A673 (cell line): ENCODE results near the gene NUP43. TPM values are rescaled to one million over a fixed set of nuclear protein-coding genes. Genes with fewer than 3 reads are reported as not detected.
"Not testable (repeated sequence)": the region's sequence is repeated elsewhere in the genome, so short reads cannot be mapped to it uniquely, and the experiment has no call there.

ENCODE experiments used
- BruUV-seq: library from RNA; stranded (reverse); fragments of 400-500 nt; replicated peaks from 2 replicates; lab custom pipeline; 2021; lab: Mats Ljungman, UMichigan
- CTCF ChIA-PET: fragments of 300-600 bp; sonication (Branson Sonifier 250); formaldehyde crosslinking; loops from one replicate; lab custom pipeline; 2022; ENCODE audit warnings: antibody characterized with exemption; lab: Charles Lee
- POLR2A ChIA-PET: fragments of 300-600 bp; sonication (Branson Sonifier 250); formaldehyde crosslinking; loops from one replicate; lab custom pipeline; 2022; ENCODE audit warnings: antibody characterized with exemption; ENCODE audit not compliant: low non-redundant PET; lab: Charles Lee
- DNase-seq: peaks from one replicate; pipeline ENCODE4 v3.0.0-alpha.2; 2015; ENCODE audit warnings: low spot score
- H3K27ac ChIP-seq: fragments of 200-600 bp; sonication (generic); 2 replicates; pipeline ENCODE4 v1.5.1; 2016; ENCODE audit warnings: mixed run types, low read depth, mild to moderate bottlenecking, mixed read lengths, antibody characterized with exemption, low read length; ENCODE audit not compliant: poor library complexity, severe bottlenecking
- H3K27me3 ChIP-seq: fragments of 200-600 bp; sonication (generic); replicated peaks from 2 replicates; pipeline ENCODE4 v1.6.1; 2017; ENCODE audit warnings: mixed run types, low read depth, mild to moderate bottlenecking, mixed read lengths, antibody characterized with exemption, low read length; ENCODE audit not compliant: insufficient read depth, poor library complexity
- H3K36me3 ChIP-seq: fragments of 200-600 bp; sonication (generic); 2 replicates; pipeline ENCODE4 v1.6.1; 2016; ENCODE audit warnings: mixed run types, mild to moderate bottlenecking, mixed read lengths, antibody characterized with exemption, low read length; ENCODE audit not compliant: insufficient read depth, poor library complexity, severe bottlenecking
- H3K4me1 ChIP-seq: fragments of 200-600 bp; sonication (generic); 2 replicates; pipeline ENCODE4 v1.6.1; 2017; ENCODE audit warnings: mixed run types, mild to moderate bottlenecking, mixed read lengths, antibody characterized with exemption, low read length; ENCODE audit not compliant: insufficient read depth, poor library complexity, severe bottlenecking
- H3K4me3 ChIP-seq: fragments of 200-600 bp; sonication (generic); 2 replicates; pipeline ENCODE4 v1.5.1; 2016; ENCODE audit warnings: low read depth, mixed run types, mild to moderate bottlenecking, mixed read lengths, low read length; ENCODE audit not compliant: poor library complexity, severe bottlenecking
- H3K9me3 ChIP-seq: fragments of 200-600 bp; sonication (generic); 2 replicates; pipeline ENCODE4 v1.6.1; 2016; ENCODE audit warnings: mixed run types, low read depth, mild to moderate bottlenecking, mixed read lengths, antibody characterized with exemption, low read length; ENCODE audit not compliant: poor library complexity, severe bottlenecking
- CTCF ChIP-seq: fragments of 300-800, 200-600 bp; sonication (generic); conservative IDR thresholded peaks from 2 replicates; pipeline ENCODE4 v1.5.1; 2017; ENCODE audit warnings: low read depth, mild to moderate bottlenecking, antibody characterized with exemption, low read length, moderate library complexity, mixed read lengths
- EZH2 ChIP-seq: fragments of 200-600 bp; sonication (generic); IDR thresholded peaks from 2 replicates; pipeline ENCODE4 v1.6.1; 2017; ENCODE audit warnings: borderline replicate concordance, low read depth, mild to moderate bottlenecking, mixed read lengths, antibody characterized with exemption, low read length; ENCODE audit not compliant: poor library complexity, severe bottlenecking
- intact Hi-C: fragments of 100-400 bp; cut with micrococcal nuclease; formaldehyde crosslinking; loops from one replicate; pipeline ENCODE4 v1.10.0; 2022; ENCODE audit not compliant: unreplicated experiment
- total RNA-seq: library from RNA; stranded (reverse); gene quantifications from 2 replicates; pipeline ENCODE4 v1.2.3, GENCODE V29; 2021

The NUP43 gene
- total RNA-seq, 1 experiment from 2014 or later, result 88.5 TPM

DNA sequence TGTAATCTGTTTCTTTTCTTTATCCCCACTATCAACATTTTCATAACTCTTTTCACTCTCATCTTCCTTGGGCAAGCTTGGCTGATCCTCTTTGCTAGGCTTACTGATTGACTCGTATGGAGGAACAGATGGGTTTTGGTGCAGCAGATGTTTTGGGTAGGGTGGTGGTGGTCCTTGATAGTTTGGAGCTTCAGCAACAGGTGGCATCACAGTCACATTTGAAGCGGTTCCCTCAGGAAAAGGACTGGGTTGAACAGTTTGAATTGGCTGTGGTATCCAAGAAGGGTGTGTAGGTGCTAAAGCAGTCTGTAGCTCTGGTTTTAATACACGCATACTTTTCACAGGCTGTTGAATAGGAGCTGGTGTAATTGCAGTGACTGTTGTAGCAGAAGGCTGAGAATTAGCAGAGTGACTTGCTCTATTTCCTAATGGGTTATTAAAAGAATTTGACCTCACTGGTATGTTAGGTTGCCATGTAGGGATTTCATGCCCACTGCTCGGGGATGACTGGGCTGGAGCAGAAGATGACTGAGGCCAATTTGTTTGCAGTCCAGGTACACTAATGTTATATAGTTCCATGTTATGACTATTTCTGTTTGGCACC is 63.0 kb downstream of the NUP43 start:
- BruUV-seq, result TSS peak; percentile 21
- H3K4me1 ChIP-seq, result no peaks in the 10 kb centered on the region
- H3K27me3 ChIP-seq, result no peaks in the 10 kb centered on the region
- DNase-seq, result no peak
- ChIA-PET POLR2A (no interaction called here), CTCF (no interaction called here)
- H3K9me3 ChIP-seq, result no peaks in the 10 kb centered on the region
- no peak overlapping the region for H3K4me3 ChIP-seq
- H3K36me3 ChIP-seq, result peaks cover 27% of the 10 kb centered on the region
- intact Hi-C loops, result no loop called here
- TF ChIP-seq CTCF, result no peak
- no peak for TF ChIP-seq EZH2
- H3K27ac ChIP-seq, result no peak overlapping the region

DNA sequence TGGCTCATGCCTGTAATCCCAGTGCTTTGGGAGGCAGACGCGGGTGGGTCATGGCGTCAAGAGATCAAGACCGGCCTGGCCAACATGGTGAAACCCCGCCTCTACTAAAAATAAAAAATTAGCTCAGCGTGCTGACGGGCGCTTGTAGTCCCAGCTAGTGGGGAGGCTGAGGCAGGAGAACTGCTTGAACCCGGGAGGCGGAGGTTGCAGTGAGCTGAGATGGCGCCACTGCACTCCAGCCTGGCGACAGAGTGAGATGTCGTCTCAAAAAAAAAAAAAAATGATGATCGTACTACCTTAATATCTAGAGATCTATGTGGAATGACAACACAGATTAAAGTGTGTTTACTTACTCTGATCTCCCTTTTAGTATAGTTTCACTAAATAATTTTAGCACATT is 64.5 kb downstream of the NUP43 start:
- POLR2A ChIA-PET, DNase-seq, intact Hi-C loops, CTCF ChIA-PET, H3K4me1 ChIP-seq, H3K27me3 ChIP-seq, H3K4me3 ChIP-seq, BruUV-seq, H3K9me3 ChIP-seq, H3K27ac ChIP-seq: not testable (repeated sequence)
- peaks cover 31% of the 10 kb centered on the region for H3K36me3 ChIP-seq

DNA sequence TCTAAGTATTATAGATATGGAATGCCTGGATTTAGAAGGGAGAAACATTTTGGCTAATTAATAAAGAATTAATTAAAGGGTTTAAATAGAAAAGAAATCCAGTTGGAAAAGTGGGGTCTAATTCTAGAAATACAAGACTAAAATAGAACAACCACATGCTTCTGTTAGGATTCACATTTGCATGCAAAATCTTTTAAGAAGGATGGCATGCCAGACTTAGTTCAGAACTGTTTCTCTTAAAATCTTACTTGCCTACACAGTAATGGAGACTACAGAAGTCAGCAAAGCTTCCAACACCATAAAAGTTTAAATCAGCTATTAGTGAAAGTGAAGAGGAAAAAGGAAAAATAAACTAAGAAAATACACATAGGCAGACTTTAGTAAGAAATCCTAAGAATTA is 65.1 kb downstream of the NUP43 start:
- Histone ChIP-seq H3K27me3 (no peaks in the 10 kb centered on the region), H3K27ac (peak overlapping the region; percentile 14), H3K9me3 (no peaks in the 10 kb centered on the region), H3K4me3 (no peak overlapping the region), H3K4me1 (no peaks in the 10 kb centered on the region), H3K36me3 (peaks cover 37% of the 10 kb centered on the region)
- intact Hi-C loops, result no loop called here
- ChIA-PET POLR2A (no interaction called here), CTCF (no interaction called here)
- TF ChIP-seq EZH2, result no peak
- TF ChIP-seq CTCF, result no peak
- no peak for DNase-seq
- BruUV-seq, result no TSS peak

- DNase-seq, result no peak
- H3K4me1 ChIP-seq, result no peaks in the 10 kb centered on the region
- ChIA-PET POLR2A (no interaction called here), CTCF (no interaction called here)
- H3K4me3 ChIP-seq, result no peak overlapping the region
- intact Hi-C loops, result no loop called here
- H3K27ac ChIP-seq, result no peak overlapping the region
- BruUV-seq, result no TSS peak
- no peaks in the 10 kb centered on the region for H3K9me3 ChIP-seq
- TF ChIP-seq CTCF (no peak), EZH2 (no peak)
- H3K36me3 ChIP-seq, result peaks cover 42% of the 10 kb centered on the region
- no peaks in the 10 kb centered on the region for H3K27me3 ChIP-seq
These were observed 65.8 kb downstream of the NUP43 start for GRCh38 chr6:149680503-149680902.
